Karpas-422 (cell line): Measurements from ENCODE around the gene PEF1. TPM values are rescaled to one million over a fixed set of nuclear protein-coding genes. Genes with fewer than 3 reads are reported as not detected.

Experiments used
- DNase-seq: peaks from one replicate; pipeline ENCODE4 v3.0.0-alpha.2; 2015
- H2AFZ ChIP-seq: fragments of 200-600 bp; sonication (generic); 2 replicates; pipeline ENCODE4 v1.6.1; 2014; ENCODE audit warnings: antibody characterized with exemption, low read length, mixed read lengths
- H3K27ac ChIP-seq: fragments of 200-600 bp; sonication (generic); 2 replicates; pipeline ENCODE4 v1.5.1; 2014; ENCODE audit warnings: mild to moderate bottlenecking, low read length, moderate library complexity
- H3K27me3 ChIP-seq: fragments of 200-600 bp; sonication (generic); 2 replicates; pipeline ENCODE4 v1.6.1; 2014; ENCODE audit warnings: low read length, mixed read lengths
- H3K36me3 ChIP-seq: fragments of 200-600 bp; sonication (generic); 2 replicates; pipeline ENCODE4 v1.6.1; 2014; ENCODE audit warnings: low read length, mixed read lengths; ENCODE audit not compliant: insufficient read depth
- H3K4me1 ChIP-seq: fragments of 200-600 bp; sonication (generic); 2 replicates; pipeline ENCODE4 v1.6.1; 2014; ENCODE audit warnings: mild to moderate bottlenecking, low read length, mixed read lengths
- H3K4me2 ChIP-seq: fragments of 200-600 bp; sonication (generic); 2 replicates; pipeline ENCODE4 v1.6.1; 2014; ENCODE audit warnings: low read length, low read depth, mild to moderate bottlenecking; ENCODE audit not compliant: poor library complexity, severe bottlenecking
- H3K4me3 ChIP-seq: fragments of 200-600 bp; sonication (generic); 2 replicates; pipeline ENCODE4 v1.5.1; 2014; ENCODE audit warnings: mild to moderate bottlenecking, antibody characterized with exemption, low read length, mixed read lengths
- H3K79me2 ChIP-seq: fragments of 200-600 bp; sonication (generic); 2 replicates; pipeline ENCODE4 v1.6.1; 2014; ENCODE audit warnings: mild to moderate bottlenecking, low read length, mixed read lengths
- H3K9ac ChIP-seq: fragments of 200-600 bp; sonication (generic); 2 replicates; pipeline ENCODE4 v1.6.0; 2014; ENCODE audit warnings: low read length
- H3K9me2 ChIP-seq: fragments of 200-600 bp; sonication (generic), shearing (Covaris generic); replicated peaks from 2 replicates; pipeline ENCODE4 v1.6.0; 2014; ENCODE audit warnings: mild to moderate bottlenecking, low read length, moderate library complexity; ENCODE audit not compliant: insufficient read depth
- H3K9me3 ChIP-seq: fragments of 300-700, 200-600 bp; sonication (generic); 2 replicates; pipeline ENCODE4 v1.6.1; 2014; ENCODE audit warnings: low read length, mixed read lengths
- H4K20me1 ChIP-seq: fragments of 200-600 bp; sonication (generic); 2 replicates; pipeline ENCODE4 v1.6.1; 2014; ENCODE audit warnings: mild to moderate bottlenecking, antibody characterized with exemption, low read length, low read depth; ENCODE audit not compliant: insufficient read depth
- total RNA-seq: library from RNA; depleted of rRNA; stranded (reverse); fragments of >200 nt; shearing (Covaris generic); gene quantifications from 2 replicates; pipeline ENCODE4 v1.2.3, GENCODE V29; 2014; ENCODE audit warnings: low replicate concordance

Gene PEF1
- total RNA-seq, 1 experiment from 2014 or later = 53.0 TPM

DNA sequence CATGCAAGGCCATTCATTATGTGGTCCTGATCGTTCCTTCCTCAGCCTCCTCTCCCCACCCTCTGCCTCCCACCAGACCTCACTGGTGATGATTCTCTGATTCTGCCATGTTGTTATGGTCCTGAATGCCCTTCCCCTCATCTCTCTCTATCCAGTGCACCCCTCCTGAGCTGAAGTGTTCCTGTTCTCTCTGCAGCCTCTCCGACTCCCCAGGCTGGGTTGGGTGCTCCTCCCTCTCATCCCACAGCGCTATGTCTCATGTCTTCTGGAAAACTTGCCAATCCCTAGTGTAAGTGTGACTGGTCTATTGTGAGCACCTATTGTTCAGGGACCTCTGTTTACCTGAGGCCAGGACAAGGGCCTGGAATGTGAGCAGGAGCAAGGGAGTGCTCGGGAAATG, 11.1 kb upstream of the PEF1 start:
- Histone ChIP-seq H3K4me2 (no peak overlapping the region), H4K20me1 (no peaks in the 10 kb centered on the region), H3K4me3 (no peak overlapping the region), H3K9ac (no peak overlapping the region), H2AFZ (no peak overlapping the region), H3K4me1 (no peaks in the 10 kb centered on the region), H3K79me2 (no peaks in the 10 kb centered on the region), H3K9me3 (no peaks in the 10 kb centered on the region), H3K36me3 (no peaks in the 10 kb centered on the region), H3K27me3 (no peaks in the 10 kb centered on the region), H3K27ac (no peak overlapping the region), H3K9me2 (no peaks in the 10 kb centered on the region)
- no peak for DNase-seq

DNA sequence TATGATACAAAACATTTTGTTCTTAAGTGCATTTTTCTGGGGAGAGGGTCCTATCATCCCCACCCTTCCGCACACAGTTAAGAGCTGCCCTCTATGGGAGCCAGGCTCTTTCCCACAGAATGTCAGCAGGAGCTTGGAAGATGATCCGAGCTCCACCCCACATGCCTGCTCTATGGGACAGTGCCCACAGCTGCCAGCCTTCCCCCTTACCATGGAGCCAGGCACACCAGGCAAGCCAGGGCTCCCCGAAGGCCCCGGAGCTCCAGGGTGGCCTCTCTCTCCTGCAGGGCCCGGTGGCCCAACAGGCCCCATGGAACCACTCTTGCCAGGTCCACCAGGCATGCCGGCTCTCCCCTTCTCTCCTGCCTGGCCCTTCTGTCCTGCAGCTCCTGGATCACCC, 10.4 kb upstream of the PEF1 start:
- no peaks in the 10 kb centered on the region for H3K27me3 ChIP-seq
- H3K79me2 ChIP-seq = no peaks in the 10 kb centered on the region
- no peak overlapping the region for H3K4me3 ChIP-seq
- no peak for DNase-seq
- H3K9ac ChIP-seq = no peak overlapping the region
- no peaks in the 10 kb centered on the region for H3K9me2 ChIP-seq
- no peaks in the 10 kb centered on the region for H3K4me1 ChIP-seq
- H4K20me1 ChIP-seq = no peaks in the 10 kb centered on the region
- no peak overlapping the region for H3K4me2 ChIP-seq
- no peak overlapping the region for H3K27ac ChIP-seq
- H2AFZ ChIP-seq = no peak overlapping the region
- no peaks in the 10 kb centered on the region for H3K36me3 ChIP-seq
- no peaks in the 10 kb centered on the region for H3K9me3 ChIP-seq

DNA sequence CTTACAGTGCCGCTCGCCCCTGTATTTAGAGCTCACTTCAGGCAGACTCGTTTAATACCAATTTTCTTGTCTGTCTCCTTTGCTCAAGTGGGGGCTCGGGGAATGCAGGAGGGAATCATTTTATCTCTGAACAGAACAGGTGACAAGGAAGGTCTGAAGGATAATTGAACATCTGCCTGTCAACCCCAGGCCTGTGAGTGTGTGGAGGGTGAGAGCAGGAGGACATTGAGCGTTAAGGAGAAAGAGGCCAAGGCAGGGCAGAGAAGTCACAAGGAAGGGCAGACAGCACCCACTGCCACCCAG, 9.7 kb upstream of the PEF1 start:
- Histone ChIP-seq H3K9me2 (no peaks in the 10 kb centered on the region), H3K4me1 (no peaks in the 10 kb centered on the region), H3K9me3 (no peaks in the 10 kb centered on the region), H3K4me3 (no peak overlapping the region), H3K9ac (no peak overlapping the region), H3K27me3 (no peaks in the 10 kb centered on the region), H3K4me2 (no peak overlapping the region), H3K27ac (no peak overlapping the region), H2AFZ (no peak overlapping the region), H4K20me1 (no peaks in the 10 kb centered on the region), H3K36me3 (no peaks in the 10 kb centered on the region), H3K79me2 (no peaks in the 10 kb centered on the region)
- DNase-seq = no peak

DNA sequence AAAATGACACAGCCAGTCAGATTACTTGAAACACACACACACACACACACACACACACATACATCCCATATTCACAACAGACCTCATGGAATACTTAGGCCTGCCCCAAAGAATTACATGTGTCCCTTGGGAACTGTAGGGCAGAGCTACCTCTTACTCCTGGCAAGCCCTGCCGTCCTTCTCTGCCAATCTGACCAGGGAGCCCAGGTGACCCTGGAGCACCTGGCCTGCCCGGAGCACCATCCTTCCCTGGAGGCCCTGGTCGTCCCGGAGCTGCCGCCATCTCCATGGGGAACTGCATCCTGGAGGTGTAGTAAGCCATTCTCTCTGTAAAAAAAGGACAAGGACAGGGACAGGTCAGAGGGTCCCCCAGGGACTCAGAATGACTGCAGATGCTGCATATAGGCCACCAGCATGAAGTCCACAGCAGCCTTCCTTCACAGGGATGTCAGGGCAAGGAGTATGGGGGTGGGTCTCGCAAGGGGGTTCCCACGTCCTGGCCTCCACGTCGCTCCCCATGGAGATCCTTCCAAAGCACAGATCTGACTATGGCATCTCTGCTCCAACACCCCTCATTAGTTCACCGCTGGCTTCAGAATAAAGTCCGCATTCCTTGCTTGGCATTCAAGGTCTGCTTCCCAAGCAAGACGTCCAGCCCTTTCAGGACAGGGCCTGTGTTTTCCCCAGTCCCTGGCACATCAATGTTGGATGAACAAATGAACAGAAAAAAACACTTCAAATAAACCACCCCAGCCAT, 9.2 kb upstream of the PEF1 start:
- DNase-seq = no peak
- Histone ChIP-seq H3K4me1 (no peaks in the 10 kb centered on the region), H3K4me2 (no peak overlapping the region), H3K27me3 (no peaks in the 10 kb centered on the region), H3K9me2 (no peaks in the 10 kb centered on the region), H3K36me3 (no peaks in the 10 kb centered on the region), H3K27ac (no peak overlapping the region), H3K9me3 (no peaks in the 10 kb centered on the region), H2AFZ (no peak overlapping the region), H3K9ac (no peak overlapping the region), H3K79me2 (no peaks in the 10 kb centered on the region), H3K4me3 (no peak overlapping the region), H4K20me1 (no peaks in the 10 kb centered on the region)

DNA sequence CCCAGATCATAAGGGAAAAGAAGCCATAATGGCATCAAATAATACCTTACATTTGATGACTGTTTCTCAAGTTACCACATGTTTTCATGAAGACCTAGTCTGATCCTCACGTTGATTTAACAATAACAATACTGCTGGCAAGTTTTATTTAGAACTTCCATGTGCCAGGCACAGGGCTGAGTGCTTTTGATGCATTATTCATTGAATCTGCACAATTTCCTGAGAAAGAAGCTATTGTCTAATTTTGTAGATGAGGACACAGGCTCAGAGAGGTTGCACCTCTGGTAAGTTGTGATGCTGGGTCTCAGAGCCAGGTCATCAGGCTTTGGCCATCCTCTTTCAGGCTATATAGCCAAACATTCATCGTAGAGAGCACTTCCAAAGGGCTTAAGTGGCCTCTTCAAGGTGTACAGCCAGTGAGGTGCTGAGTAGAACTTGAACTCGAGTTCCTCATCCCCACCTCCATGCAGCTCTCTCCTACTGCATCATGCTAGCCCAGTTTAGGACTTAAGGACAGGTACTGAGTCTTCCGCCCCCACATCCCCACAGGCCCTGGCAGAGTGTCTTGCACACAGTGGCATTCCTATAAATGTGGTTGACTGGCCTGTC, 8.3 kb upstream of the PEF1 start:
- Histone ChIP-seq H3K27ac (no peak overlapping the region), H3K4me2 (no peak overlapping the region)

DNA sequence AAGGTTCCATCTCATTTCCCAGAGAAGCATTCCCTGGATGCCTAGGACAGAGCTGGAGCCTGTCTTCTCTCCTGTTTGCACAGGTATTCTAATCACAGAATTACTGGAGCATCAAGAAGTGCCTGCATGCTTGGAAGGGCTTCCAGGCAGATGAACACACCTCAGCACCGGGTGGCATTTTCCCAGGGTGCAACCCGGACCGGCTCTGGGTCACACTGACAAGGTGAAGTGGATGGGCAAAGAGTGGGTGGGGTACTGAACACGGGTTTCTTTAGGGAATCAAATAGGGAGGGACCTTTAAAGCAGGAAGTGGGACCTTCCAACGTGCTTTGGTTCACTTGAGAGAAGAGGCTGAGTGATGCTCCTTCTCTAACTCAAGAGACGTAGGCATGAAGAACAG, 7.1 kb upstream of the PEF1 start:
- H3K4me1 ChIP-seq = no peaks in the 10 kb centered on the region
- no peak for DNase-seq
- H3K27ac ChIP-seq = no peak overlapping the region
- H3K9ac ChIP-seq = no peak overlapping the region
- H3K4me2 ChIP-seq = no peak overlapping the region
- no peaks in the 10 kb centered on the region for H3K36me3 ChIP-seq
- H3K9me3 ChIP-seq = no peaks in the 10 kb centered on the region
- no peaks in the 10 kb centered on the region for H3K79me2 ChIP-seq
- H2AFZ ChIP-seq = no peak overlapping the region
- no peaks in the 10 kb centered on the region for H3K27me3 ChIP-seq
- H3K4me3 ChIP-seq = no peak overlapping the region
- H4K20me1 ChIP-seq = no peaks in the 10 kb centered on the region
- no peaks in the 10 kb centered on the region for H3K9me2 ChIP-seq

More for the DNA sequence above, 8.3 kb upstream of the PEF1 start:
- no peak for DNase-seq
- no peaks in the 10 kb centered on the region for H3K27me3 ChIP-seq
- no peak overlapping the region for H3K9ac ChIP-seq
- no peaks in the 10 kb centered on the region for H3K79me2 ChIP-seq
- H3K9me2 ChIP-seq = no peaks in the 10 kb centered on the region
- no peaks in the 10 kb centered on the region for H3K9me3 ChIP-seq
- no peaks in the 10 kb centered on the region for H4K20me1 ChIP-seq
- no peaks in the 10 kb centered on the region for H3K36me3 ChIP-seq
- no peak overlapping the region for H3K4me3 ChIP-seq
- H3K4me1 ChIP-seq = no peaks in the 10 kb centered on the region
- H2AFZ ChIP-seq = no peak overlapping the region

DNA sequence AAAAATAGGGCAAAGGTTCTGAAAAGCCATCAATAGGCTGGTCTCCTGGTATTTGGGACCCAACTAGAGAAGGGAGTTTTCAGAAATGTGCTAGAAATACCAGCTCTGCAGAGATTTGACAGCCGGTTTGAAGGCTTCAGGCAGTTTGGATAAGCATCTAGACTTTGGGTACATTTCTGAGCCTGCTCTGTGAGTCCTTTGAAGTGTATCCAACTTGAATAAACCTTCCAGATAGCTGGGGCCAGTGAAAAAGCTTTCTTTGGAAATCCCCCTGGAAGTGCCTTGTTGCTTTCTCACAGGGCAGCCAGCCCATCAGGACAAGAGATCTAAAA, 6.4 kb upstream of the PEF1 start:
- no peaks in the 10 kb centered on the region for H3K4me1 ChIP-seq
- no peak overlapping the region for H3K9ac ChIP-seq
- H2AFZ ChIP-seq = no peak overlapping the region
- no peaks in the 10 kb centered on the region for H4K20me1 ChIP-seq
- H3K36me3 ChIP-seq = no peaks in the 10 kb centered on the region
- H3K9me3 ChIP-seq = no peaks in the 10 kb centered on the region
- no peaks in the 10 kb centered on the region for H3K27me3 ChIP-seq
- H3K79me2 ChIP-seq = no peaks in the 10 kb centered on the region
- no peak overlapping the region for H3K4me2 ChIP-seq
- no peak overlapping the region for H3K27ac ChIP-seq
- no peak overlapping the region for H3K4me3 ChIP-seq
- DNase-seq = no peak
- H3K9me2 ChIP-seq = no peaks in the 10 kb centered on the region

DNA sequence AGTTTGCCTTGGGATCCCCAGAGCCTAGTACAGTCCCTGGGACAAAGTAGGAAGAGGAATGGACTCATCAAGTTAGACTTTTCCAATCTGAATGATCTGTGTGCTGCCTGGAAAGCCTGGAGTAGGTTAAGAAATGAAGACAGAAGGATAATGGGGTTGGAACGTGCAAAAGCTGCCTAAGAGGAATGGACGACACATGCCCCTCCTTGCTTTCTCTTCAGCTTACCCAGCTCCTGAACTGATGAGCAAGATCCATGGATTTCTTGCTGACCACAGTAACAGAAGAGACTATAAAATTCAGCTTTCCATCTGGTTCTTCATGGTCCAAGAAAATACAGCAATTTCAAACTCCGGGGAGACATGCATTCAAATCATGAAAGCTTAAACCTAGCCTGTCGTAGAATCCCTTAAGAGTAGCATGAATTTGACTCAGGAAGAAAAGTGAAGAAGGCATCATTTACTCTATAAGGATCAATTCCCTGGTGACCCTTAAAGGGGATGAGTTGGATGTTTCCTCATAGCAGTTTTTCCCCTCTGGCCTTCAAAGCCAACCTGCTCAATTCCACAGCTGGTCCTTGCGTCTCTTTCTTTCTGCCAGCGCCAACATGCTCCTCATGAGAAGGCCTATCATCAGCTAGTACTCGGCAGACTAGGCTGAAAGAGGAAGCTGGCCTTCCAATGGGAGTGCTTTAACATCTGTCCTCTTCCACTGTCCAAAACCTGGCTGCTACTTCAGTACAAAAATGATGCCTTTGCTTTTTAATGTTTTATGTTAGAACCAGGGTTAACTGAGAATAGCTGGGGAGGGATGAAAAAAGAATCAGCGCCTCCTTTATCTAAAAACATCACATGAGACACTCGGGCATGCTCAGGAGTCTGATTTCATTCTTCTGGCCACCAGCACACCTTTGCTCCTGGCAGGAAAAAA, 5.7 kb upstream of the PEF1 start:
- Histone ChIP-seq H3K9ac (no peak overlapping the region), H3K4me3 (no peak overlapping the region), H3K36me3 (no peaks in the 10 kb centered on the region), H3K4me2 (no peak overlapping the region), H3K9me2 (no peaks in the 10 kb centered on the region), H3K27ac (no peak overlapping the region), H3K4me1 (peaks cover 5% of the 10 kb centered on the region), H3K27me3 (no peaks in the 10 kb centered on the region), H2AFZ (no peak overlapping the region), H3K79me2 (no peaks in the 10 kb centered on the region), H3K9me3 (no peaks in the 10 kb centered on the region), H4K20me1 (no peaks in the 10 kb centered on the region)
- DNase-seq = no peak
